ENCODE measurements around the gene NXN.

NXN gene

DNA sequence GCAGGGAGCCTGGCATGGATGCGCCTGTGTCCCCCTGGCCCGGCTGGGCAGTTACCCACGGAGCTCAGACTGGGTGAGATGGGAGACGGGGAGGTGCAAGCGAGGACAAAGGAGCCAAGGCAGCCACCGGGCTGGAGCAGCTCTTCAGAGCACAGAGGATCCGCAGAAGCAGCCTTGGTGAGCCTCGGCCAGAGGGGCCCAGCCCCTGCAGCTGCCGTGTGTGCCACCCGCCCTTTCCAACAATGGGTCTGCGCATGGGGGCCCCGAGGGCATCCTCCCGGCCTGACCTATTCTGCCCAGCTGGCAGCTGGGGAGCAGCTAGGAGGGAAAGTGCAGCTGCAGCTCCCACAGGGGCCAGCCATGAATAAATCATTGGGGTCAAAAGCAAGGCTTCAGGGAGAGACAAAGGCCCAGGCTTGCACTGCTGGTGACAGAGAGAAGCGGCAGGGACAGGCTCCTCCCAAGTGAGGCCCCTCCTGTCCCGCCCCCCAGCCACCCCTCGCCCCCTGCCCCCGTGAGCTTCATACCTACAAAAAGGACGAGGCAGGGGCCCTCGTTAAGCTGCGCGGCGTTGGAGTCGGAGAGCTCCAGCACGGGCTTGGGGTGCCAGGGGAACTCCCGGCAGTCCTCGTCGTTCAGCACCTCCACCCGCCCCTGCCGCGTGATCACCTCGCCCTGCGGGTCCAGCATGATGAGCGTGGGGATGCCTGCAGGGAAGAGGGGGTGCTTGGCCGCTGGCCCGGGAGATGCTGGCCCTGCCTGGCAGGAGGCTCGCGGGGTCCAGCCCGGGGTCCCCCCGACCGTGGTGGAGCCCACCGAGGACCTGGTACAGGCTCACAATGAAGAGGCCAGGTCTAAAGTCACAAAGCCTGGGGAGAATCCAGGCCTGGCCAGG is 174.8 kb downstream of the NXN start:
- no peak for DNase-seq (ENCODE audit: low read depth)
- TF ChIP-seq, protein P1, sequence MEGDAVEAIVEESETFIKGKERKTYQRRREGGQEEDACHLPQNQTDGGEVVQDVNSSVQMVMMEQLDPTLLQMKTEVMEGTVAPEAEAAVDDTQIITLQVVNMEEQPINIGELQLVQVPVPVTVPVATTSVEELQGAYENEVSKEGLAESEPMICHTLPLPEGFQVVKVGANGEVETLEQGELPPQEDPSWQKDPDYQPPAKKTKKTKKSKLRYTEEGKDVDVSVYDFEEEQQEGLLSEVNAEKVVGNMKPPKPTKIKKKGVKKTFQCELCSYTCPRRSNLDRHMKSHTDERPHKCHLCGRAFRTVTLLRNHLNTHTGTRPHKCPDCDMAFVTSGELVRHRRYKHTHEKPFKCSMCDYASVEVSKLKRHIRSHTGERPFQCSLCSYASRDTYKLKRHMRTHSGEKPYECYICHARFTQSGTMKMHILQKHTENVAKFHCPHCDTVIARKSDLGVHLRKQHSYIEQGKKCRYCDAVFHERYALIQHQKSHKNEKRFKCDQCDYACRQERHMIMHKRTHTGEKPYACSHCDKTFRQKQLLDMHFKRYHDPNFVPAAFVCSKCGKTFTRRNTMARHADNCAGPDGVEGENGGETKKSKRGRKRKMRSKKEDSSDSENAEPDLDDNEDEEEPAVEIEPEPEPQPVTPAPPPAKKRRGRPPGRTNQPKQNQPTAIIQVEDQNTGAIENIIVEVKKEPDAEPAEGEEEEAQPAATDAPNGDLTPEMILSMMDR (IDR thresholded peaks at IDR 0.05; ENCODE audit: control insufficient read depth, extremely low read depth, insufficient read depth): no peak
- no peak overlapping the region for H3K4me3 ChIP-seq (ENCODE audit: low read depth, low read length)

DNA sequence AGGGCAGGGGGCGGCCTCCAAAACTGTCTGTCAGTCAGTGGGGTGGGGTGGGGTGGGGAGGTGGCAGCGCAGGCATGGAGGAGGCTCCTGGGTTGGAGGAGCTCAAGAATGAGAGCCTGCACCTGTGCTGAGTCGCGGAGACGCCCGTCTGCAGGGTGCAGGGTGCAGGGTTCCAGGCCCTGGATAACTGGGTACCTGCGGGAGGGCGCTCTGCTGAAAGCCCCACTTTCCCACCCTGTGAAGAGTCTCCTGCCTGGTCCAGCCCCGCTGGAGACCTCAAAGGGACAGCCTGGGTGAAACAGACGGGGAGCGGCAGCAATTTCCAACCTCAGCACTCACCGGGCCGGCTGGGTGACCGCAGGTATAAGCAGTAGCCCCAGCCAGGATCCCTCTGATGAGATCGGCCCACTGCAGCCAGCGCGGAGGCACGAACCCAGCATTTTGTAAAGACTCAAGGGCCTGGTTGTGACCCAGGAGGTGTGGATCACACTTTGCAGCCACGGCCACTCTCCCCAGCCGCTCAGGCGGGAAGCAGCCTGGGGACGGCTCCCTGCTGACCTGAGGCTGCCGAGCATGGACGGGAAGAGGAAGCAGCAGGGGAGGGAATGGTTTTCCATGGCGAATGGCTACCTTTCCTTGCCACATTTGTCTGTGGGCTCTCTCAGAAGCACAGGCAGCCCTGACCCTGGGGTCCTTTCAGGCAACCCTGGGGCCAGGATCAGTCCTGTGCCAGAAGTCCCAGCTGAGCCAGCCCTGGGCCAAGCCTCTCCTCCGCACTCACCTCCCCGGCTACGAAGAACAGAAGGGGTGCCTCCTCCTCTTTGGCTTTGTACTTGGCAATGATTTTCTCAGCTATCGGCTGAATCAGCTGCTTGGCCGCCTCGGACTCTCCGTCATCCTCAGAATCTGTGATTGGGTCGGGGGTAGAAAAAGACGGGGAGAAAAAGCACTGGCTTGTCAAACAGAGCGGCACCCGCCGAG is 176.4 kb downstream of the NXN start:
- DNase-seq (ENCODE audit: low read depth): no peak
- H3K4me3 ChIP-seq (ENCODE audit: low read depth, low read length): no peak overlapping the region

DNA sequence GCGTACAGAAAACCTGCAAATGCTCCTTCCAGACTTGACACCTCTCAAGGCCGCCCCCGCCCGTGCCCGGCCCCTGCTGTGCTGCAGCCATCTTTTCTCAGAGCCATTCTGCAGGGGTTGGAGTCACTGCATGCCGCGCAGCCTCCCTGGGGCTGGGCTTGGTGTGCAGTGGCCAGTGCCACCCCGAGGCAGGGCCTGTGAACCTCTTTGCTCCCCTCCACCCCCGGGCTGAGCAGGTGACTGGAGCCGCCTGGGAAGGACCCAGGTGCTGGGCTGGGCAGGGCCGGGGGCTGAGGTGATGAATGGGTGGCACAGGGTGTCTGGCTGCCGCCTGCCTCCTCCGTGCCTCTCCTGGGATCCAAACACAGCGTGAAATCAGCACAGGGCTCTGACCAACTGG is 177.1 kb downstream of the NXN start:
- DNase-seq (ENCODE audit: low read depth): no peak
- TF ChIP-seq, protein P1 (IDR thresholded peaks at IDR 0.05; ENCODE audit: control insufficient read depth, extremely low read depth, insufficient read depth): no peak
- H3K4me3 ChIP-seq (ENCODE audit: low read depth, low read length): no peak overlapping the region

More for the DNA sequence above, 176.4 kb downstream of the NXN start:
- TF ChIP-seq, protein P1 (IDR thresholded peaks at IDR 0.05; ENCODE audit: control insufficient read depth, extremely low read depth, insufficient read depth): no peak

DNA sequence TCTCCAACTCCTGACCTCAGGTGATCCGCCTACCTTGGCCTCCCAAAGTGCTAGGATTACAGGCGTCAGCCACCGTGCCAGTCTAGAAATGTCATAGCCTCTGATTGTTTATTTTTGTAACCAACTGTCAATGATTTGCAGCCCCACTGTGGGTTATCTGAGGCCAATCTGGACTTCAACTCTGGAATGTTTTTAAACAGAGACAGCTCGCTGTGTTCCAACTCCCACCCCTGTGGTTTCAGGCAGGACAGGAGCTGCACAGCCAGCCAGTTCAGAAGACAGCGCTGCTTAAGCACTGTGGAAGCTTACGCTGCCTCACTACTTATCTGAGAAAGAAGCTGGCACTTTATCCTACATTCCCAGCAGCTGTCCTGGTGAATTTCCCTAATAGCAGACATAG is 177.9 kb downstream of the NXN start:
- DNase-seq (ENCODE audit: low read depth): no peak
- TF ChIP-seq, protein P1 (IDR thresholded peaks at IDR 0.05; ENCODE audit: control insufficient read depth, extremely low read depth, insufficient read depth): no peak
- H3K4me3 ChIP-seq (ENCODE audit: low read depth, low read length): no peak overlapping the region

DNA sequence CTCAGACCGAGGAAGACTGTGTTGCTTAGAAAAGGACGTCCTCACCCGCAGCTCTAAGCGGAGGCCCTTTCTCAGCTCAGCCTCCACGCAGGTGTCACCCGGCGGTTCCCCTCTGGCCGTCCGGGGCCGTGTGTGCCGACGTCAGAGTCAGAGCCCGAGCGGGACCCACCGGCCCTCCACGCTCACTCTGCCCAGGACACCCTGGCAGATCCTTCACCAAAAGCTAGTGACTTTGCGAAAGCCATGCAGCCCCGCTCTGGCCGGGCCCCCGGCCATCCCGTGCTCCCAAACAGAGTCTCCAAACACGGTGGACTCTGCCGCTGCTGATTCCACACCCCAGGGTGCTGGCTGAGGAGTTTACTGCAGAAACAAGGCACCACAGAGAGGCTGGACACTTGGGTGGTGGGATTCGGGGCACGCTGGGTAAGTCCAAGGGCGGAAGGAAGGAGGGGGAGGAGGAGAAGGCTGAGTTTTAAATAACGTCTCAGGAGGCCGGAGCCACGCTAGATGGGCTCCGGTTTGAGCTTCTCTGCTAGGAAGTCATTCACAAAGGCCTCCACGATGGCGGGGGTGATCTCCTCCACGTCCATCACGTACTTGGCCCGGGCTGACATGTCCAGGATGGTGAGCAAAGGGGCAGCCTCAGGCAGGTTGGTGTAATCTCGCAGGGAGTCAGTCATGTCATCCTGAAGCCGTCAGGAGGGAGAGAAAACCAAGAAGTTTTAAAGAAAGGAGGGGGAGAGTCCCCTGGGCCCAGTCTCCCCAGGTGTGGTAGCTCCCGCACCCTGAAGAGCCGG is 178.9 kb downstream of the NXN start:
- TF ChIP-seq, protein P1 (IDR thresholded peaks at IDR 0.05; ENCODE audit: control insufficient read depth, extremely low read depth, insufficient read depth): no peak
- no peak for DNase-seq (ENCODE audit: low read depth)
- no peak overlapping the region for H3K4me3 ChIP-seq (ENCODE audit: low read depth, low read length)

DNA sequence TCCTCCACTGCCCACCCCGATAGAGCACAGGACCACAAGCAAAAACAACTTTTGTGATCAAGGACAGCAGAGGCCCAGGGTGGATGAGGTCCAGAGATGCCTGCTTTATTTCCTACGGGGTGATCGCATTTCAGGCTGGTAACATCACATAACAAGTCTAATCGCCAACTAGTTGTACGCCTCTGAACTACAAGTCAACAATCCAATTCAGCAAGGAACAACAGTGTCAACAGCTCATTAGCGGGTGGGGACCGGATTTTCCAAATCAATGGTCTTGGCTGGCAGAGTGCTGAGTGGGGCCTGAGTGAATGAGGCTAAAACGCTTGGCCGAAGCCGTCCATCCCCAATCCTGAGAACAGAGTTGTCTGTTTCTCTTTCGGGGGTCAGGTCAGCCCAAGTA is 180.3 kb downstream of the NXN start:
- no peak overlapping the region for H3K4me3 ChIP-seq (ENCODE audit: low read depth, low read length)
- no peak for DNase-seq (ENCODE audit: low read depth)
- TF ChIP-seq, protein P1 (IDR thresholded peaks at IDR 0.05; ENCODE audit: control insufficient read depth, extremely low read depth, insufficient read depth): no peak

Data from LNCaP clone FGC (cell line).